ENCODE measurements around the gene ZNF184. TPM values are rescaled to one million over a fixed set of nuclear protein-coding genes. Genes with fewer than 3 reads are reported as not detected.

Gene ZNF184
- total and polyA plus RNA-seq, 9 of the 15 experiments (the other 6 are each of a cell fraction or from before 2014, with no cell fraction given) = 7.6 to 22.2 (median 12.8) TPM

- TF ChIP-seq TEAD2 (tag; IDR thresholded peaks at IDR 0.05) (no peak), ZNF124 (CRISPR knock-in tag; IDR thresholded peaks at IDR 0.05) (no peak), EHMT2 (IDR thresholded peaks at IDR 0.05) (0 out of 2 replicates have a peak, but pooled peaks have one; percentile 29), XRCC5 (IDR thresholded peaks at IDR 0.05; ENCODE audit: low read depth, low read length) (no peak), PYGO2 (tag; IDR thresholded peaks at IDR 0.05) (no peak), L3MBTL2 (IDR thresholded peaks at IDR 0.05) (no peak), TFAM (CRISPR knock-in tag; conservative IDR thresholded peaks at IDR 0.05) (no peak), TCF15 (CRISPR knock-in tag; IDR thresholded peaks at IDR 0.05) (no peak), ZNF830 (CRISPR knock-in tag; IDR thresholded peaks at IDR 0.05) (no peak), ZNF174 (CRISPR knock-in tag; IDR thresholded peaks at IDR 0.05) (no peak), RBM34 (IDR thresholded peaks at IDR 0.05; ENCODE audit: borderline replicate concordance, insufficient read depth, low read length) (no peak), SMARCB1 (IDR thresholded peaks at IDR 0.05; ENCODE audit: insufficient read length, low read depth) (no peak), XRCC3 (IDR thresholded peaks at IDR 0.05) (no peak), DPF2 (IDR thresholded peaks at IDR 0.05) (peak; percentile 50; the same call in 1 of the 2 replicates), ARID2 (IDR thresholded peaks at IDR 0.05) (peak; percentile 56; the same call in 1 of the 2 replicates), EP300 (IDR thresholded peaks at IDR 0.05; ENCODE audit: low read length) (0 out of 2 replicates have a peak, but pooled peaks have one; percentile 8), ATF2 (CRISPR knock-in tag; IDR thresholded peaks at IDR 0.05) (no peak), MTF1 (CRISPR knock-in tag; IDR thresholded peaks at IDR 0.05; ENCODE audit: borderline replicate concordance) (no peak), PURB (CRISPR knock-in tag; IDR thresholded peaks at IDR 0.05; ENCODE audit: low read depth) (no peak), GTF2A2 (tag; IDR thresholded peaks at IDR 0.05) (no peak), POU5F1 (IDR thresholded peaks at IDR 0.05; ENCODE audit: borderline replicate concordance, low read depth, low read length, partially characterized antibody) (no peak), ZNF445 (CRISPR knock-in tag; IDR thresholded peaks at IDR 0.05; ENCODE audit: low read depth) (no peak), TOE1 (IDR thresholded peaks at IDR 0.05; ENCODE audit: borderline replicate concordance) (0 out of 2 replicates have a peak, but pooled peaks have one; percentile 12), TOE1 (CRISPR knock-in tag; IDR thresholded peaks at IDR 0.05; ENCODE audit: borderline replicate concordance, low read depth) (no peak), DIDO1 (tag; IDR thresholded peaks at IDR 0.05; ENCODE audit: low read depth) (no peak), NEUROD1 (IDR thresholded peaks at IDR 0.05; ENCODE audit: borderline replicate concordance, low read depth, low read length, partially characterized antibody) (no peak), JUNB (CRISPR knock-in tag; conservative IDR thresholded peaks at IDR 0.05) (no peak), MTA1 (IDR thresholded peaks at IDR 0.05; ENCODE audit: borderline replicate concordance) (peak; percentile 69; the same call in 1 of the 2 replicates), HMBOX1 (IDR thresholded peaks at IDR 0.05) (no peak), SRF (CRISPR knock-in tag; IDR thresholded peaks at IDR 0.05) (no peak)
These were observed 4.6 kb upstream of the ZNF184 start (continued) for GRCh38 chr6:27477318-27478013.

All from K562 (cell line).